Liver (tissue), 9 donors: ENCODE data around the gene COBL. TPM values are rescaled to one million over a fixed set of nuclear protein-coding genes. Genes with fewer than 3 reads are reported as not detected.

Experiments
- DNase-seq: peaks from one replicate; pipeline ENCODE4 v3.0.0-alpha.2; 2017; ENCODE audit warnings: low spot score
- H3K27ac ChIP-seq, 2 donors: one replicate each; pipeline ENCODE4 v1.7.0; 2013; ENCODE audit warnings: inconsistent platforms in 2 of 2, low read length in 2 of 2, control low read depth in 1 of 2, low read depth in 1 of 2, mild to moderate bottlenecking in 1 of 2
- H3K27me3 ChIP-seq, 4 donors: one replicate each; pipeline versions ENCODE4 v1.6.1 to v1.7.0; 2013; ENCODE audit warnings: low read length in 3 of 4, inconsistent platforms in 1 of 4, mild to moderate bottlenecking in 1 of 4, moderate library complexity in 1 of 4; ENCODE audit not compliant: control insufficient read depth in 4 of 4, insufficient read depth in 4 of 4
- H3K36me3 ChIP-seq, 4 donors: one replicate each; pipeline versions ENCODE4 v1.6.1 to v1.7.0; 2013; ENCODE audit warnings: low read length in 3 of 4, mild to moderate bottlenecking in 3 of 4, low read depth in 1 of 4, moderate library complexity in 1 of 4; ENCODE audit not compliant: control insufficient read depth in 4 of 4, insufficient read depth in 3 of 4
- H3K4me1 ChIP-seq, 4 donors: one replicate each; pipeline versions ENCODE4 v1.6.1 to v1.7.0; 2013; ENCODE audit warnings: low read length in 3 of 4, mild to moderate bottlenecking in 3 of 4, moderate library complexity in 1 of 4; ENCODE audit not compliant: control insufficient read depth in 4 of 4, insufficient read depth in 4 of 4
- H3K4me3 ChIP-seq, 3 donors: one replicate each; pipeline versions ENCODE4 v1.6.1 to v1.7.0; 2013; ENCODE audit warnings: low read length in 3 of 3, control low read depth in 1 of 3, low read depth in 1 of 3, mild to moderate bottlenecking in 1 of 3
- H3K9ac ChIP-seq, 2 donors: one replicate each; pipeline ENCODE4 v1.7.0; 2013; ENCODE audit warnings: low read length in 2 of 2, mild to moderate bottlenecking in 2 of 2, moderate library complexity in 2 of 2, control low read depth in 1 of 2, low read depth in 1 of 2
- H3K9me3 ChIP-seq, 4 donors: one replicate each; pipeline versions ENCODE4 v1.6.1 to v1.7.0; 2013; ENCODE audit warnings: low read length in 3 of 4; ENCODE audit not compliant: control insufficient read depth in 4 of 4
- EGR1 ChIP-seq, 2 donors: IDR thresholded peaks; 2 replicates each; pipeline ENCODE4 v1.6.1; 2016 to 2018; ENCODE audit warnings: antibody characterized with exemption in 2 of 2, low read depth in 2 of 2
- GABPA ChIP-seq, 2 donors: IDR thresholded peaks in 1 of 2; conservative IDR thresholded peaks in 1 of 2; 2 replicates each; pipeline ENCODE4 v1.6.1; 2016; ENCODE audit warnings: antibody characterized with exemption in 2 of 2, mild to moderate bottlenecking in 1 of 2, moderate library complexity in 1 of 2
- HNF4A ChIP-seq, 2 donors: conservative IDR thresholded peaks; 2 replicates each; pipeline ENCODE4 v1.6.1; 2016; ENCODE audit warnings: antibody characterized with exemption in 2 of 2, mild to moderate bottlenecking in 2 of 2
- MAX ChIP-seq: IDR thresholded peaks from 2 replicates; pipeline ENCODE4 v1.6.1; 2016; ENCODE audit warnings: antibody characterized with exemption
- NR2F2 ChIP-seq: IDR thresholded peaks from 2 replicates; pipeline ENCODE4 v1.6.1; 2016; ENCODE audit warnings: antibody characterized with exemption
- RAD21 ChIP-seq, 2 donors: IDR thresholded peaks; 2 replicates each; pipeline ENCODE4 v1.6.1; 2016; ENCODE audit warnings: antibody characterized with exemption in 2 of 2, mild to moderate bottlenecking in 2 of 2
- RXRA ChIP-seq, 2 donors: IDR thresholded peaks; 2 replicates each; pipeline ENCODE4 v1.6.1; 2017 to 2018; ENCODE audit warnings: antibody characterized with exemption in 2 of 2, mild to moderate bottlenecking in 1 of 2
- SP1 ChIP-seq: IDR thresholded peaks from 2 replicates; pipeline ENCODE4 v1.6.1; 2018; ENCODE audit warnings: antibody characterized with exemption, mild to moderate bottlenecking
- TAF1 ChIP-seq: conservative IDR thresholded peaks from 2 replicates; pipeline ENCODE4 v1.6.1; 2016; ENCODE audit warnings: antibody characterized with exemption, mild to moderate bottlenecking
- ZBTB33 ChIP-seq: IDR thresholded peaks from 2 replicates; pipeline ENCODE4 v1.6.1; 2016; ENCODE audit warnings: antibody characterized with exemption
- WGBS: extraction: QIAGEN DNeasy Blood & Tissue Kit; methylation state at CpG from one replicate; pipeline ENCODE4 v1.1.7; 2013; 5-methylcytosine and 5-hydroxymethylcytosine counted together
- polyA plus RNA-seq, 2 donors: library from polyadenylated mRNA; stranded (reverse) in 1 of 2; unstranded in 1 of 2; fragments of 200-250 nt in 1 of 2; fragments of >200 nt in 1 of 2; fragmentation: Nextera tagmentation in 1 of 2; extraction: Ambion mirVana in 1 of 2; gene quantifications; one replicate each; pipeline versions ENCODE4 v1.2.1 to v1.2.3, GENCODE V29; 2013 to 2015
- total RNA-seq, 2 donors: library from RNA; depleted of rRNA; stranded (reverse); fragments of >200 nt; gene quantifications; one replicate each; pipeline ENCODE4 v1.2.3, GENCODE V29; 2014
- donor health status: healthy.
- donor health status: healthy.
- donor health status: healthy.
- donor health status: healthy.
- donor health status: healthy.

The COBL gene
- total and polyA plus RNA-seq, 4 donors = 5.8 to 18.7 (median 10.7) TPM

- TF ChIP-seq HNF4A (conservative IDR thresholded peaks at IDR 0.05) = no peak
These were observed 250.2 kb downstream of the COBL start (continued) for GRCh38 chr7:51066405-51066882.

GRCh38 chr7:51065766-51066165 is 250.8 kb downstream of the COBL start:
- TF ChIP-seq SP1 (no peak), RAD21 (IDR thresholded peaks at IDR 0.05) (no peak), TAF1 (no peak), EGR1 (IDR thresholded peaks at IDR 0.05; ENCODE audit: low read depth in 2 of 2) (no peak), GABPA (IDR thresholded peaks at IDR 0.05 in 1 of 2, conservative IDR thresholded peaks at IDR 0.05 in 1 of 2) (no peak), NR2F2 (no peak), MAX (no peak), RXRA (IDR thresholded peaks at IDR 0.05) (no peak)
- Histone ChIP-seq H3K9ac (no peak overlapping the region), H3K36me3 (peaks cover 0 to 6% (median 2%) of the 10 kb centered on the region in 4 donors), H3K4me3 (no peak overlapping the region), H3K27ac (no peak overlapping the region), H3K27me3 (no peaks in the 10 kb centered on the region), H3K4me1 (peaks cover 2 to 13% (median 7%) of the 10 kb centered on the region in 4 donors), H3K9me3 (no peaks in the 10 kb centered on the region)
- no peak for DNase-seq
- 98% methylated on average over 6 of the region's 6 CpGs for WGBS

GRCh38 chr7:51064688-51065087 is 251.9 kb downstream of the COBL start:
- no peaks in the 10 kb centered on the region for H3K9me3 ChIP-seq
- no peak overlapping the region for H3K27ac ChIP-seq
- WGBS = 95% methylated on average over 3 of the region's 3 CpGs
- H3K9ac ChIP-seq = no peak overlapping the region
- H3K4me1 ChIP-seq = peaks cover 2 to 13% (median 7%) of the 10 kb centered on the region in 4 donors
- TF ChIP-seq MAX (no peak), ZBTB33 (no peak)
- H3K4me3 ChIP-seq = no peak overlapping the region
- no peaks in the 10 kb centered on the region for H3K27me3 ChIP-seq
- H3K36me3 ChIP-seq = peaks cover 0 to 4% (median 2%) of the 10 kb centered on the region in 4 donors
- no peak for DNase-seq

GRCh38 chr7:51062222-51062987 is 254.2 kb downstream of the COBL start:
- no peaks in the 10 kb centered on the region for H3K27me3 ChIP-seq
- DNase-seq = no peak
- WGBS = 91% methylated on average over 13 of the region's 13 CpGs
- no peak for TF ChIP-seq HNF4A (conservative IDR thresholded peaks at IDR 0.05)
- H3K4me3 ChIP-seq = no peak overlapping the region
- peaks cover 0 to 9% (median 2%) of the 10 kb centered on the region in 4 donors for H3K36me3 ChIP-seq
- no peaks in the 10 kb centered on the region for H3K9me3 ChIP-seq
- H3K9ac ChIP-seq = no peak overlapping the region
- no peak overlapping the region for H3K27ac ChIP-seq
- H3K4me1 ChIP-seq = peaks cover 0 to 10% (median 5%) of the 10 kb centered on the region in 4 donors
